NCI-H2171 treated with DMSO at 0.1 percent for 48 hours (cell line): ENCODE measurements around the gene OSBPL5.

Source experiments
- DNase-seq: peaks from one replicate; lab custom pipeline; 2025; lab: John Stamatoyannopoulos, UW

OSBPL5 gene

GRCh38 chr11:3165152-3165705, at the start of gene OSBPL5:
Gene OSBPL5 (minus strand): TSS chr11:3165310. CDS start chr11:3129148, 36,162 bp downstream.
- DNase-seq = peak; percentile 11

DNA sequence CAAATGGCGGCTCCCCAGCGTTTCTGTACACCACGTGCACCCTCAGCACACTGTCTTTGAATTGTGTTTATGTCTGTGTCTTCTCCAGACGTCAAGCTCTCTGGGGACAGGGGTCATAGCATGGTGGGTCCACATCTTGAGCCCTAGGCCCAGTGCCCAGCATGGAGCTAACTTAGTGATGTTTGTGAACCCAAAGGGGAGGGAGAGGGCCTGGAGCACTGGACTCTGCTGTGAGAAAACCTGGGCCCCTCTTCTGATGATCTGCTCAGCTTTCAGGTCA, 49.2 kb upstream of the OSBPL5 start:
- no peak for DNase-seq

- no peak for DNase-seq
Observed at GRCh38 chr11:3213659-3214419, 48.7 kb upstream of the OSBPL5 start.

GRCh38 chr11:3208272-3208671, 43.2 kb upstream of the OSBPL5 start:
- no peak for DNase-seq

DNA sequence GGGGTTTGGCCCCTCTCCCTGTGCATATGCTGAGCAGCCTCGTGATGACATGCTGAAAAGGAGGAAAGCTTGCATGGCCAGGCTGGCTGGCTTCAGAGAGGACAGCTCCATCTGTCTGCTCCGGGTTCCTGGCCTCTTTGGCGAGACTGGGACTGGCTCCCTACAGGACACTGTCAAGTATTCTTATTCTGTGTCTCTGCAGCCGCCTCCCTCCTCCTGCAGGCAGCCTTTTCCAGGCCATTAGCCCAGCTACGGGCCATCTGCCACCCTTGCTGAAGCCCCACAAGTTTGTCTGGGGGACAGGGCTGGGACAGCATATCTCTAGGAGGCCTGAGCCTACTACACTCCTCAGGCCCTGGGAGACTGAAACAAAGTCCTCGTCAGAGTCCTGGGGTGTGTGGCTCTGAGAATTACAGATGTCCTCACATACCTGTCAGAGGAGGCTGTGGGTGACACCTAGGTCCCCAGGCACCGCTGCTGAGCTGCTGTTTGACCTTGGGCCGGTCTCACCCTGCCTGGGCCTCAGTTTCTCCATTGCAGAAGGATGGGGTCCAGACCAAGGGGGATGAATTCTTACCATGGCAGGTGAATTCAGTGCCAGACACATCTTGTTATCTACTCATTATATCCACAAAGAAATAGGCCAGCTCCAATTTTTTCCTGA, 42.5 kb upstream of the OSBPL5 start:
- DNase-seq = no peak

- no peak for DNase-seq
Observed at GRCh38 chr11:3206922-3207204, 41.8 kb upstream of the OSBPL5 start.

GRCh38 chr11:3206156-3206921, 41.2 kb upstream of the OSBPL5 start:
- DNase-seq = no peak

DNA sequence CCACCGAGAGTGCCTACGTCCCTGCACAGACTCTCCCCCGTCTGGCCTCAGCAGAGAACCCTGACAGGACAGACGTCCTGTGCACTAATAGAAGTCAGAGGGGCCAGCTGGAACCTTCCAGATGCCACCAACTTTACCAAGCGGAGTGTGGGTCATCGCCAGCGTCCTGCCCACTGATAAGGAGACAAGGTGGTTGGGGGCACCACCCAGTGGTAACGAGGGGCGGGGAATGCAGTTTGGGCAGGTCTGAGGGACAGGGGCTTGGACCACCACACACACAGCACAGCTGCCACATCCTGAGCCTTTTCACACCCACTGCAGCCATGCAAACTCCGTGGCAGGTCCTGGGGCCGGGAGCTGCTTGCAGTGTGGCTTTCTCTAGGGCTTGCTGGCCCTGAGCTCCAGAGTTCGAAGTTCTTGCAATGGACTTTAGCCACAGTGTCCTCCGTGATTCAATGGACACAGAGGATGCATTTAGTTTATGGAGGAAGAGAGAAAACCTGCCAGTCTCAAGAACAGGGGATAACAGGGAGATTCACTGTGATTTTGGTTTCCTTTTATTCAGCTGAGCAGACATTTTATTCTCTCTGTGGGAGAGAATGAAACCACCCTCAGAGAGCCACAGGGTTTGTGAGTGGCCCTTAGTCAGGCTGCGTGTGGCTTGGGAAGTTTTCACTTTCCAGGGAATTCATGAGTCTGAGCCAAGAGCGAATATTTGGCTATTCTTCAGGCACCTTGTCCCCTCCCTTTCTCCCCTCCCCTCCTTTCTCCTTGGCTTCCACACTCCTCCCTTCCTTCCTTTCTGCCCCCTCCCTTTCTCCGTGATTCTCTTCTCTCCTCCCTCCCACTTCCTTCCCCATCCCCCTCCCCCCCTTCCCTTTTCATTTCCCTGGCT, 40.4 kb upstream of the OSBPL5 start:
- DNase-seq = no peak

DNA sequence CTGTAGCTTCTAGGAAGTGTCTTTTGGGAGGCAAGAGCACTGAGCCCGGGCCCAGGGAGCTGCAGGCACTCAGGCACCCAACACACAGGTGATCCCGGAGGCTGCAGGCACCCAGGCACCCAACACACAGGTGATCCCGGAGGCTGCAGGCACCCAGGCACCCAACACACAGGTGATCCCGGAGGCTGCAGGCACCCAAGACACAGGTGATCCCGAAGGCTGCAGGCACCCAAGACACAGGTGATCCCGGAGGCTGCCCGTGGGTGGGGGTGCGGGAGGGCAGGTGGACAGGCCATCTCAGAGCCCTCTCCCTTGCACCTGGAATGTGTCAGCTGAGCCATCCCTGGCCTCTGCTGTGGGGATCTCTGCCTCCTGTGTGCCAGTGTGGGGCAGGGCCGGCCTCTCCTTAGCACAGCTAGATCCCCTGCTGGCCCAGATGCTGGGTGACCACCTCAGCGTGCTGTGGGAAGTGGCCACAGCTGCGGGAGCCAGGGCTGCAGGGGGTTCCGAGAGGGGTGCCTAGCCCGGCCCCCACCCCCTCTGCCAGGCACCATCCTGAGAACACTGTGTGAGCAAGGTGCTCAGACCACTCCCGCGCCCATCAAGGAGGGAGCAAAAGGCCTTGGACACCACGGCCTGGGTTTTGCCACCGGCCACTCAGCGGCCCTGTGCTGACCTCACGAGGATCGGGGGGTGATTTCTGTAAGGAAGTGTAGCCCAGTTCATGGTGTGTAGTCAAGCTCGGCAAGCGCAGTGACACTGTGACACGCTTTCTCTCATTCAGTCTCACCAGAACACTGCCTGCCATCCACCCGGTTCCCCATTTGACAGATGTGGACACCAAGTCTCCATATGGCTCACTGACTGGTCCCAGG, 39.3 kb upstream of the OSBPL5 start:
- no peak for DNase-seq

DNA sequence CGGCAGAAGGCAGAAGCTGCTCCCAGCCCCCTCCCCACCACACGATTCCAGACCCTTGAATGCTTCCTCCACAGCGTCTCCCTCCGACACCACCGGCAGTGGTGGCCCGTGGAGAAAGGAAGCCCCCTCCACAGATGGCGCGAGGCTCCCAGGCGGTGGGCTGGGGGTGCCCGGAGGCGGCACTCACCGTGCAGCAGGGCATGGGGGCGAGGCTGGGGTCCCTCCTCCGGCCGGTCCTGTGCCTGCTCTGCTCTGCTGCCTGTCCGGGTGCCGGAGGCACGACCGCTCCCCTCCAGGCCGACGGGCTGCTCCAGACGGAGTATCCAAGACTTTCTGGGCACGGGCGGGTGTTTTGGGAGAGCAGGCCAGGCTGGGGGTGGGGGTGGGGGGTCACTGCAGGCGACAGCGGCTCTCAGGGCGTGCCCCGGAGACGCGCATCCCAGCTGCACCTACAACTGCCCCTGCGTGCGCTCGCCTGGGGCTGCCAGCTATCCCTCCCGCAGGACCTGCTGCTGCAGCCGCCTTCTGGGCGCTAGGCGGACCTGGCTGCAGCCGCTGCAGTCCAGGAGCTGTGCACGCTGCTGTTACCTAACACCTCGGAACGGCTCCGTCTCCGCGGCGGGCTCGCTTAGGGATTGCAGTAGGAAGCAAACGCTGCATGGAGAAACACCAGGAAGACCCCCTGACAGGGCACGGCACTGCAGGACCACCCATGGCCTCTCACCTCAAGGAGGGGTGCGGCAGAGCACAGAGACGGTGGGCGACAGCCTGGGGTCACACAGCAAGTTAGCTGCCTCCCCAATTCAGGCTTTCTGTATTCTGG, 38.3 kb upstream of the OSBPL5 start:
- DNase-seq = peak; percentile 16

DNA sequence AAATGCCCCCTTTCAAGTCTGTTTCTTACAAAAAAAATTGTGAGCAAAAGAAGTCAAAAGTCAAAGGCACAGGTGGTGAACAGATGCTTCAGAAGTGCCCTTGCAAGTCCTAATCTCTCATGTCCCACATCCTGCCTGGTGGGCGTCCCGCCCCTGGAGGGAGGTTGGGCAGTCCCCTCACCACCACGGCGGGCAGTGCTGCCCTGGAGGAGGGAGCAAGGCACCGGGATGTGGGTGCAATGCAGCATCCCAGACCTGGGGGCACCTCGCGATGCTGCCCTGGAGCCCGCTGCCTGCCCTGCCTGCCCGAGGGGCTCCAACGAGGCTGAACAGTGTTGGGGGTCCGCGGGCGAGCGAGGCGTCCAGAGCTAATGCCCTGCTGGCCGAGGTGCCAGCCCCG, 37.6 kb upstream of the OSBPL5 start:
- DNase-seq = peak; percentile 3

GRCh38 chr11:3202305-3202704, 37.2 kb upstream of the OSBPL5 start:
- no peak for DNase-seq

DNA sequence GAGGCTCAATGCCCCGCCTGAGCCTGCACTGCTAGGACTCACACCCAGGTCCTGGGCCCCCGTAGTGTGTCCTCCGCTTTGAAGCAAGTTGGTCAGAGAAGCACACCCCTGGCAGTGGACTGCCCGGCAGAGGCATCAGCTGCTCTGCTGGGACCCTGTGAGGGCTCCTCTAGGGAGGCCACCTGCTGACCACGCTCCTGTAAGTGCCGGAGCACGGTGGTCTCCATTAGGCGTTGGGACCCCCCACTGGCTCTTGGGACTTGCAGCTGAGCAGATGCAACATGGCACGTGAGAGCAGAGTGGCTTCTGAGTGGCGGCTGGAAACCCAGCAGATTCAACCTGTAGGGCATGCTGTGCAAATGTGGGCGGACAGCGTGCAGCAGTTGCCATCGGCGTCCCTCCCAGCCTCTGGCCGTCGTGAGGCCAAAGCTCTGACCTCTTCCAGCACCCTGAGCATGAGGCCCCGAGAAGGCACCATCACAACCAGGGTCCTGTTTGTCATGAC, 36.6 kb upstream of the OSBPL5 start:
- DNase-seq = no peak

GRCh38 chr11:3201112-3201581, 36.0 kb upstream of the OSBPL5 start:
- no peak for DNase-seq

- no peak for DNase-seq
Observed at GRCh38 chr11:3200388-3201111, 35.4 kb upstream of the OSBPL5 start.

GRCh38 chr11:3199537-3200295, 34.6 kb upstream of the OSBPL5 start:
- no peak for DNase-seq

GRCh38 chr11:3198815-3199214, 33.7 kb upstream of the OSBPL5 start:
- DNase-seq = no peak

- DNase-seq = no peak
Observed at GRCh38 chr11:3197878-3198528, 32.9 kb upstream of the OSBPL5 start.
